NCI-H2107 treated with DMSO at 0.1 percent for 48 hours (cell line): ENCODE results near the gene UBE2J2.
A peak's percentile ranks its signal among the peaks of the same experiment; 100 is the strongest.

Experiments
- DNase-seq: peaks from one replicate; lab custom pipeline; 2025; ENCODE audit not compliant: unreplicated experiment; lab: John Stamatoyannopoulos, UW

UBE2J2 gene

DNA sequence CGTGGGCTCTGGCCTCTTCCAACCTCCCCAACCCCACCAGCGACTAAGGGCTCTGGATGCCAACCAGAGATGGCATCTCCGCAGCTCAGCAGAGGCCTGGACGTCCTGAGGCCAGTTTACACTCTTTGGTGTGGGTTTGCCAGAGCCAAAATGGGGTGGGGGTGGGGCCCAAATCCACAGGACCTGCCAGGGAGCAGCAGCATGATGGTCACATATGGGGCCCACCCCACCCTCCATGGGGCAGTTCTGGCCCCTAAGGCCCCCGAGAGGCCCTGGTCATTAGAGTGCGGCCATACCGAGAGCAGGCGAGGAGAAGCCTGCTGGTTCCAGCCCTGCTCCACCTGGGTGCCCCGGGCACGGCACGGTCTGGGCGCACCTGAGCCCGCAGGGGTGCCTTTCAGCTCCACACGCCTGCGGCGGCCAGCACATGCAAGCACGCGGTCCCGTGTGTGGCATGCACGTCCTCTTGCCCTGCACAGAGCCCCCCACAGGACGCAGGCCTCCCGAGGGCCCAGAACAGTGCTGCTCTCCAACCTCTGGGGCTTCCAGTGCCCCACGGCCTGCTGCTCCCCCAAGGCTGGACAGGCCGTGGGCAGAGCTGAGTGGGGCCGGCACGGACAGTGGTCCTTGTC lies 31.9 kb downstream of the UBE2J2 start:
- no peak for DNase-seq

- no peak for DNase-seq
Observed at GRCh38 chr1:1240822-1241587, 32.6 kb downstream of the UBE2J2 start.

GRCh38 chr1:1240348-1240732 lies 33.3 kb downstream of the UBE2J2 start:
- DNase-seq = no peak

DNA sequence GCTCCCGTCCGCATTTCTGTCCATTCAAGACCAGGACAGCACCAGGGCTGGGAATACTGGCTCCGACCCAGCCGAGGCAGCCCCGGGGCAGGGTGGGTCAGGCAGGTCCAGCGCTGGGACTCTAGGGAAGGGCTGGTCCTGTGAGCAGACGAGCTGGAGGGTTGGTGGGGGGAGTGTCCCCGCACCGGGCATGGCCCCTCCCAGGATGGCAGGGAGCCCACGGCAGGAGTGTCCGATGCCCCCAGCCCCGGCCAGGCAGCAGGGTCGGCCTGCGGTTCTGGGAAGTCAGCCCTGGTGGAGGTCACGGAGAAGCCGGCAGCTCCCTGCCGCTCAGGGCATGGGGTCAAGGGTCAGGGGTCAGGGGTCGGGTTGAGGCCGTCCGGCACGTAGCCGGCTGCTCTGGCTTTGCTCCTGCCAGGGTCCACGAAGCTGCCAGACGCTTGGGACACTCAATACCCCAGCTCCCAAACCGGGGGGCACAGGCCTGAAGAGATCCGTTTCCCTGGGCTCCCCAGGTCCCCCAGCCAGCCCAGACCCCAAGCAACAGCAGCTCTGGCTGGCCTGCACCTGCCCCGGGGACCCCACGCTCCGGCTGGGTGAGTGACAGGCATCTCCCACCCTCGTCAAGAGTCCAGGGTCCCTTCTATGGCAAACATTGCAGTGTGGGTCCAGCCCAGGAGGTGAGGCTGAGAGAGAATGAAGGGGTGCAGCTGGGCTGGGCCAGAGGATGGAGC lies 33.9 kb downstream of the UBE2J2 start:
- no peak for DNase-seq

GRCh38 chr1:1239227-1239613 lies 34.4 kb downstream of the UBE2J2 start:
- DNase-seq = no peak

DNA sequence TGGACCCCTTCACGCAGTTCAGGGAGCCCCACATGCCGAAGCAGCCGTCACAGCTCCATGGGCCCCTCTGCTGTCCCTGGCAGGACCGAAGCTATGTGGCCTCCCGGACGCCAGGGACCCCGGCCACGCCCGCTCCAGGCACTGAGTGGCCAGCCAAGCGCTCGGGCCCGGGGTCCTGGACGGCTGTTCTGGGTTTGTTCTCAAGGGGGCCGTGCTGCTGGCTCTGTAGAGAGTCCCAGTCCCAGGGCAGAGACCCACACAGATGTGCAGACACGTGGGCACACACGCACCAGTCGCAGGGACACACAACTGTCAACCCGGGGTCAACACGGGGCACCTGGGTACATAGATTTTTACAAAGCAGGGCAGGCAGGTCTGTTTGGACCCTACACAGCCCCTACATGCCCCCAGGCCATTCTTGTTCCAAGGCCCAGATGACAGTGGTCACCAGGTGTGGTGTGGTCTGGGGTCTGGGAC lies 34.9 kb downstream of the UBE2J2 start:
- DNase-seq = no peak

- DNase-seq = no peak
Observed at GRCh38 chr1:1237874-1238701, 35.6 kb downstream of the UBE2J2 start.

GRCh38 chr1:1236945-1237873 lies 36.4 kb downstream of the UBE2J2 start:
- DNase-seq = no peak

DNA sequence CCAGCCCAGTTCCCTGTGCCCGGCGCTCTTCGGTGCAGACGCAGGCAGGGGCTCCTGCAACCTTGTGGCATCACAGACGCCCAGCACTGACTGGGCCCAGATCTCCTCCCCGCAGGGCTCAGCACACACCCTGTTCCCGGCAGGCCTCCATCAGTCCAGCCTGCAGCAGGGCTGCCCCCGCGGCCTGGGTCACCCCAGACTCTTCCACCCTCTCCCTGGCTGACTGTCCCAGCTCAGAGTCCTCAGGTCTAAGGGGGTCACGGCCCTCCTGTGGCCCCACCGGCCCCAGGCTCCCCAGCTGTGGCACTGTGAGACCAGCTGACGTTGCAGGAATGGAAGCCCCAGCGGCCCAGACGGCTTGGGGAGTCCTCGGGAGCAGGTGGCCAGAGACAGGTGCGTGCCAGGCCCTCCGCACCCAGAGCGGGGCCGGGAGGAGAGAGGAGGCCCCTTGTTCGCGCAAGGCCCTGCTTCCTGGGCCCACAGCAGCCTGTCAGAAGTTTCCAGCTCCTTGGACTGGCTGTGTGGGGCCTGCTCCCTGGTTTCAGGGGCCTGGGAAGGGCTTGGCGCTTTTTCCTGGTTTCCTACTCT lies 37.4 kb downstream of the UBE2J2 start:
- no peak for DNase-seq

DNA sequence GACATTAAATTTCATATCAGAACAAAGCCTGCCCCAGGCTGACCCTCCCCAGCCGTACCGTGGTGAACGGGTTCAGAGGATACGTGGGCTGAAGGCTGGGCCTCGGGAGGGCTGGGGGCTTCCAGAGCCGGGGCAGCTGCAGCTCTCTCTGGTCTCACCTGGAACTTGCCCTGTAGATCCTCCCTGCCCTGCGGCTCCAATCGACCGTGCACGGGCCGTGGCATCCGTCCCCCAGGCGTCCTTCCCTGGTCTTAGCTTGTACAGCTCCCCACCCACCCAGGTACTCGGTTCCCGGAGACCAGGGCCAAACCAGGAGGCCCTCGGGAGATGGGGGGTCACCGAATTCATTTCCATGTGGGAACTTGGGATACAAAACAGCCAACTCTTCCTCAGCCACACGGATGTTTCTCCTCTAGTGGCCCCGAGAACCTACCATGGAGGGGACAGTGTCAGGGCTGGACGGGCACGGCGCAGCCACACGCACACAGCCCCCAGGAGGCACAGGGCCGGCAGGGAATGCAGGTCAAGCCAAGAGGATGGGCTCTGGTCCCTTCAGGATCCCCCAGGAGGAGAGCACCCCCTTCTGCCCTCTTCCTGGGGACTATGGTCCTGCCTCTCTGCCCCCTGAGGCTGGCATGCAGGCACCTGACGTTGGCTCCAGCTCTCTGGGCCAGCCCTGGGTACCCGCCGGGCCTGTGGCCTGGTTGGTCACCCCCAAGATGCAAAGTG lies 38.5 kb downstream of the UBE2J2 start:
- DNase-seq = no peak

- DNase-seq = no peak
Observed at GRCh38 chr1:1234180-1234808, 39.4 kb downstream of the UBE2J2 start.

- DNase-seq = no peak
Observed at GRCh38 chr1:1233567-1233892, 40.1 kb downstream of the UBE2J2 start.

DNA sequence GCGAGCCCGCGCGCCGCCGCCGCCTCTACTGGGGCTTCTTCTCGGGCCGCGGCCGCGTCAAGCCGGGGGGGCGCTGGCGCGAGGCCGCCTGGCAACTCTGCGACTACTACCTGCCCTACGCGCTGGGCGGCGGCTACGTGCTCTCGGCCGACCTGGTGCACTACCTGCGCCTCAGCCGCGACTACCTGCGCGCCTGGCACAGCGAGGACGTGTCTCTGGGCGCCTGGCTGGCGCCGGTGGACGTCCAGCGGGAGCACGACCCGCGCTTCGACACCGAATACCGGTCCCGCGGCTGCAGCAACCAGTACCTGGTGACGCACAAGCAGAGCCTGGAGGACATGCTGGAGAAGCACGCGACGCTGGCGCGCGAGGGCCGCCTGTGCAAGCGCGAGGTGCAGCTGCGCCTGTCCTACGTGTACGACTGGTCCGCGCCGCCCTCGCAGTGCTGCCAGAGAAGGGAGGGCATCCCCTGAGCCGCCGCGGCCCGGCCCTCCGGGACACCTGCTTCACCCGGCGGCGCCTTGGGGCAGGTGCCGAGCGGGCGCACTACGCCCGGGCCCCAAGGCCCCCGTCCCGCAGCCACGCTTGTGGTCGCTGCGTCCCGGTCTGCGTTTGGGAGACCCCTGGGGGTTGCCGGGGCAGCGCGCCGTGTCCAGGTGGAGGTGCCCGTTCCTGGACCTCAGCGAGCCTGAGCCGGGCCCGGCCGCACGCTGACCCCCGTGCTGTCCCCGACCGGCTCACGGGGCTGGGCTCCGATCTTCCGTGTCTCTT lies 40.7 kb downstream of the UBE2J2 start:
- no peak for DNase-seq

GRCh38 chr1:1232208-1232795 lies 41.4 kb downstream of the UBE2J2 start, which contains the start of gene B3GALT6:
Gene B3GALT6, plus strand, starts transcription at chr1:1232237. Its CDS starts 42 bp downstream, at chr1:1232279.
- DNase-seq = no peak

DNA sequence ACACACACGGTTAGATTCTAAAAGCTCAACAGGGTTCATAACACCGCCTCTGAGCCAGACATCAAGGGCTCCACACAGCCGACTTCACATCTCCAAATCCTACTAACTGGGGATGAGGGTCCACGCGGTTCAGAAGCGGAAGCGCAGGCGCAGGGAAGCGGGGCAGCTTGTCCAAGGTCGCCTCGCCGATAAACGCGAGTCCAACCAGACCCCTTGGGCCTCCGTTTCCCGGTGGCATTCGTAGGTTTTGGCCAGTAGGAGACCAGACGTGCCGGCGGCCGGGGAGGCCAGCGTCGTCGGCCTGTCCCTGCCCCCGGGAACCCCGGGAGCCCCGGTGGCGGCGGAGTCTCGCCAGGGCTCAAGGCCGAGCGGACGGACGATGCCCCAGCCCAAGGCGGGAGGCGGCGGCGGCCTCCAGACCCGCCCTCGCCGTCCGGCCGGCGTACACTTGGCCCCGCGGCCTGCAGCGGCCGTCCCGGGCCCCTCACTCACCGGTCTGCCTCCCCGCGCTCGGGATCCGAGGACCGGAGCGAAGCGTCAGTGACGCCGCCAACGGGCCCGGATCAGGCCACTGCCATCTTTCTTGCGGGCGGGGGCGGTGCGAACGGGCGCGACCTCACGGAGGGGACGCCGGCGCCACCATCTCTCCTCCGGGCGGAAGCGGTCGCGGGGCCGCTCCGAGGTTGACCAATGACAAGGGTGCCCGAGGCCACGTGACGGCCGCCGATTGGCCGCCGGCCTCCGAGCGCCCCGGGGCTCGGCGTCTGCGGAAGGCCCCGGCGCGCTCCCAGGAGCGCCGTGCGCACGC lies 42.0 kb downstream of the UBE2J2 start, which contains the start of gene SDF4:
TSS of gene SDF4 (minus strand) at position 602 of the 808 bp plus-strand sequence. CDS start 3,229 bp downstream, outside the sequence.
- DNase-seq = peak; percentile 9

GRCh38 chr1:1230656-1231399 lies 42.8 kb downstream of the UBE2J2 start:
- DNase-seq = no peak
